Measurements from ENCODE around the gene ACSM2A.
"Not testable (repeated sequence)": the region's sequence is repeated elsewhere in the genome, so short reads cannot be mapped to it uniquely, and the experiment has no call there.

GRCh38 chr16:20490994-20491393 is 39.7 kb downstream of the ACSM2A start:
- TF ChIP-seq EZH2phosphoT487 (IDR thresholded peaks at IDR 0.05; ENCODE audit: low read depth); CTCF (IDR thresholded peaks at IDR 0.05; ENCODE audit: low read depth, low read length): not testable (repeated sequence)
